Measurements from ENCODE around the gene DBH. TPM values are rescaled to one million over a fixed set of nuclear protein-coding genes. Genes with fewer than 3 reads are reported as not detected.

The DBH gene
- total RNA-seq, 1 experiment from 2014 or later: not detected

DNA sequence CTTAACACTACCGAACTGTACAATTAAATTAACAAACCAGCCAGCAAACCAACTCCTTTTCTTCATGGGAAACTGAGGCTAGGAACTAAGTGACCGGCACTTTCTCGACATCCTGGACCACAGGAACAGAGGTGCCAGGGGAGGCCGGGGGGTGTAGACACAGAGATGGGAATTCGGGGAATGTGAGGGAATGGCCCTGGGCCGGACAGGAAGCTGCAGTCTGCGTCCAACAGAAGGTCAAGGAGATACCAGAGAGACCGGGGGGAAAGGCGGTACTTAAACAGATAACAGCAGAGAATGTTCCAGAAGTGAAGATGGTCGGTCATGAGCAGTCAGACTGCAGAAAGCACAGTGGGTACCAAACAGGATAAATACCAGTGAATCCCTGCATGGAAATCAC is 40.3 kb downstream of the DBH start:
- H3K27ac ChIP-seq (ENCODE audit: low read depth, low read length, poor library complexity, severe bottlenecking): no peak overlapping the region
- no peaks in the 10 kb centered on the region for H3K36me3 ChIP-seq (ENCODE audit: insufficient read depth, low read length, poor library complexity, severe bottlenecking)
- intact Hi-C loops (cut with micrococcal nuclease; ENCODE audit: unreplicated experiment): no loop called here
- no peaks in the 10 kb centered on the region for H3K9me3 ChIP-seq (ENCODE audit: low read depth, low read length, poor library complexity, severe bottlenecking)
- H3K27me3 ChIP-seq (replicated peaks; ENCODE audit: insufficient read depth, low read depth, low read length, poor library complexity): no peaks in the 10 kb centered on the region
- H3K4me3 ChIP-seq (ENCODE audit: low read depth, low read length, poor library complexity, severe bottlenecking): no peak overlapping the region
- ChIA-PET POLR2A (ENCODE audit: low non-redundant PET) (no interaction called here), CTCF (no interaction called here)
- no peak for DNase-seq (ENCODE audit: low spot score)
- no peak for TF ChIP-seq EZH2 (IDR thresholded peaks at IDR 0.05; ENCODE audit: borderline replicate concordance, low read depth, low read length, poor library complexity, severe bottlenecking)
- TF ChIP-seq, protein P1, sequence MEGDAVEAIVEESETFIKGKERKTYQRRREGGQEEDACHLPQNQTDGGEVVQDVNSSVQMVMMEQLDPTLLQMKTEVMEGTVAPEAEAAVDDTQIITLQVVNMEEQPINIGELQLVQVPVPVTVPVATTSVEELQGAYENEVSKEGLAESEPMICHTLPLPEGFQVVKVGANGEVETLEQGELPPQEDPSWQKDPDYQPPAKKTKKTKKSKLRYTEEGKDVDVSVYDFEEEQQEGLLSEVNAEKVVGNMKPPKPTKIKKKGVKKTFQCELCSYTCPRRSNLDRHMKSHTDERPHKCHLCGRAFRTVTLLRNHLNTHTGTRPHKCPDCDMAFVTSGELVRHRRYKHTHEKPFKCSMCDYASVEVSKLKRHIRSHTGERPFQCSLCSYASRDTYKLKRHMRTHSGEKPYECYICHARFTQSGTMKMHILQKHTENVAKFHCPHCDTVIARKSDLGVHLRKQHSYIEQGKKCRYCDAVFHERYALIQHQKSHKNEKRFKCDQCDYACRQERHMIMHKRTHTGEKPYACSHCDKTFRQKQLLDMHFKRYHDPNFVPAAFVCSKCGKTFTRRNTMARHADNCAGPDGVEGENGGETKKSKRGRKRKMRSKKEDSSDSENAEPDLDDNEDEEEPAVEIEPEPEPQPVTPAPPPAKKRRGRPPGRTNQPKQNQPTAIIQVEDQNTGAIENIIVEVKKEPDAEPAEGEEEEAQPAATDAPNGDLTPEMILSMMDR (conservative IDR thresholded peaks at IDR 0.05; ENCODE audit: low read depth, low read length): no peak
- no TSS peak for BruUV-seq (replicated peaks)
- H3K4me1 ChIP-seq (ENCODE audit: insufficient read depth, low read length, poor library complexity, severe bottlenecking): no peaks in the 10 kb centered on the region

DNA sequence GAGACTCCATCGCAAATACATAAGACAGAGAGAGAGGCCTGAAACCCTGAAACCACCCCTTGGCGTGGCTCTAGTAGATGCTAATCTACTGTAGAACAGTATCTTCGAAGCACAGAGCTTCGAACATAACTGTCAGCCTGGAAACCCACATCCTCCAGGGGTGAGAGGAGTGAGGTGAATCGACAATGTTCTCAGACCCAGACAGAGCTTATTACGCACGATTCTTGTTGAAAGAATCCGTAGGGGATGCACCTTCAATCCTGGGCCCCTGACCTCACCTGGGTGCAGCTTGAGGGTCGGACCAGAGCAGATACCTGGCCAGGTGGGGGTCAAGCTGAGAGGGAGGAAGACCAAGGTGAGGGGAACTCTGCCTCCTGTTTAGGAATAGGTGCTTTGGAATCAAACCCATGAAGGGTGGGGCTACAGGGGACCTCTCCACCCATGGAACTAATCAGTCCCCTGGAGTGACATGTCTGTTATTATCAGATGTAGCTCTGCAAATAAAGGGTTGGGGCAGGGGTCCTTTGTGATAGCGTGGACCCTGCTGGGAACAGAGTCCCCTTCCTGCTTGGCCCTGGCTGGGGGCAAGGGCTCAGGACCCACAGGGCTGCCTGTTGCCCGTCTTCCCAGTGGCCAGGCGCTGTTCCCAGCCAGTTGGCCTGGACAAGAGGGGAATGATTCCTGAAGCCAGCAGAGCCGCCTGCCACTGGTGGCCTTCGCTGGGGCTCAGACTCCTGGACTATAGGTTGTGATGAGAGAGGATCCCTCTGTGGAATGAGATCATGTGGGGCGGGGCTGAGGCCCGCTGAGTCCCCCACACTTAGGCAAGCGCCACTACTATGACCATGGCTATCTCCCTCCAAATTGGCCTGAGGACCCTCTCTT is 41.2 kb downstream of the DBH start:
- H3K27ac ChIP-seq (ENCODE audit: low read depth, low read length, poor library complexity, severe bottlenecking): no peak overlapping the region
- POLR2A ChIA-PET (ENCODE audit: low non-redundant PET): no interaction called here
- BruUV-seq (replicated peaks): no TSS peak
- no peak overlapping the region for H3K4me3 ChIP-seq (ENCODE audit: low read depth, low read length, poor library complexity, severe bottlenecking)
- H3K27me3 ChIP-seq (replicated peaks; ENCODE audit: insufficient read depth, low read depth, low read length, poor library complexity): no peaks in the 10 kb centered on the region
- H3K36me3 ChIP-seq (ENCODE audit: insufficient read depth, low read length, poor library complexity, severe bottlenecking): no peaks in the 10 kb centered on the region
- CTCF ChIA-PET: no interaction called here
- TF ChIP-seq EZH2 (IDR thresholded peaks at IDR 0.05; ENCODE audit: borderline replicate concordance, low read depth, low read length, poor library complexity, severe bottlenecking): no peak
- TF ChIP-seq, protein P1 (conservative IDR thresholded peaks at IDR 0.05; ENCODE audit: low read depth, low read length): no peak
- intact Hi-C loops (cut with micrococcal nuclease; ENCODE audit: unreplicated experiment): no loop called here
- no peaks in the 10 kb centered on the region for H3K9me3 ChIP-seq (ENCODE audit: low read depth, low read length, poor library complexity, severe bottlenecking)
- no peak for DNase-seq (ENCODE audit: low spot score)
- H3K4me1 ChIP-seq (ENCODE audit: insufficient read depth, low read length, poor library complexity, severe bottlenecking): no peaks in the 10 kb centered on the region

DNA sequence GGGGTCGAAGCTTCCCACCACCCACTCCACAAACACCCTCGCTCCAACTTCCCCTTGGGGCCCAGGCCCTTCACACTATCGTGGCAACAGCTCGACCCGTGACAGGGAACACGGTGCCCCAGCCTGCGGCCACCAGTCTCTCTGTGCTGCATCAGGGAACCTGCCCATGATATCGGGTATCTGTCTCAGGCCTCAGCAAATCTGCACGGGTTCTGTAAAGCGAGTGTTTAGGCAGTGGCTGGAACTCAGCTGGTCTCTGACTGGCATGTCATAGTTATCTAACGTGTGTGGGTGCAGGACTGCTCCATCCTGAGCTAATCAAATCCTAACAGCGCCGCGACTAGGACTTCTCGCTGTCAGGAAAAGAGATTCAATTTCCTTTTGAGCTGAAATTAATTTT is 42.9 kb downstream of the DBH start:
- ChIA-PET POLR2A (ENCODE audit: low non-redundant PET) (no interaction called here), CTCF (no interaction called here)
- no peaks in the 10 kb centered on the region for H3K9me3 ChIP-seq (ENCODE audit: low read depth, low read length, poor library complexity, severe bottlenecking)
- H3K4me1 ChIP-seq (ENCODE audit: insufficient read depth, low read length, poor library complexity, severe bottlenecking): no peaks in the 10 kb centered on the region
- intact Hi-C loops (cut with micrococcal nuclease; ENCODE audit: unreplicated experiment): no loop called here
- no peak for DNase-seq (ENCODE audit: low spot score)
- H3K36me3 ChIP-seq (ENCODE audit: insufficient read depth, low read length, poor library complexity, severe bottlenecking): no peaks in the 10 kb centered on the region
- H3K27me3 ChIP-seq (replicated peaks; ENCODE audit: insufficient read depth, low read depth, low read length, poor library complexity): no peaks in the 10 kb centered on the region
- TF ChIP-seq, protein P1 (conservative IDR thresholded peaks at IDR 0.05; ENCODE audit: low read depth, low read length): no peak
- TF ChIP-seq EZH2 (IDR thresholded peaks at IDR 0.05; ENCODE audit: borderline replicate concordance, low read depth, low read length, poor library complexity, severe bottlenecking): no peak
- H3K4me3 ChIP-seq (ENCODE audit: low read depth, low read length, poor library complexity, severe bottlenecking): no peak overlapping the region
- no TSS peak for BruUV-seq (replicated peaks)
- no peak overlapping the region for H3K27ac ChIP-seq (ENCODE audit: low read depth, low read length, poor library complexity, severe bottlenecking)
